OCI-LY7 (cell line): Measurements from ENCODE around the gene CDNF. TPM values are rescaled to one million over a fixed set of nuclear protein-coding genes. Genes with fewer than 3 reads are reported as not detected.

Experiments used
- BruUV-seq: library from RNA; stranded (reverse); fragments of 400-500 nt; replicated peaks from 2 replicates; lab custom pipeline; 2021; lab: Mats Ljungman, UMichigan
- CTCF ChIA-PET: fragments of 300-600 bp; sonication (Branson Sonifier 250); formaldehyde crosslinking; loops from one replicate; lab custom pipeline; 2022; ENCODE audit warnings: antibody characterized with exemption; ENCODE audit not compliant: unreplicated experiment; lab: Charles Lee
- POLR2A ChIA-PET: fragments of 300-600 bp; sonication (Branson Sonifier 250); formaldehyde crosslinking; loops from one replicate; lab custom pipeline; 2022; ENCODE audit warnings: antibody characterized with exemption; lab: Charles Lee
- DNase-seq: peaks from one replicate; pipeline ENCODE4 v3.0.0-alpha.2; 2015; ENCODE audit warnings: low spot score
- H2AFZ ChIP-seq: fragments of 200-600 bp; sonication (generic), shearing (Covaris generic); 2 replicates; pipeline ENCODE4 v1.6.1; 2014; ENCODE audit warnings: mild to moderate bottlenecking, antibody characterized with exemption, low read length, moderate library complexity
- H3K27ac ChIP-seq: fragments of 200-600 bp; sonication (generic); 2 replicates; pipeline ENCODE4 v1.5.1; 2014; ENCODE audit warnings: mixed run types, low read depth, mild to moderate bottlenecking, moderate library complexity, low read length, inconsistent platforms; ENCODE audit not compliant: poor library complexity, severe bottlenecking
- H3K36me3 ChIP-seq: fragments of 200-600 bp; sonication (generic); 2 replicates; pipeline ENCODE4 v1.6.1; 2014; ENCODE audit warnings: mild to moderate bottlenecking, antibody characterized with exemption, low read length, moderate library complexity, mixed read lengths; ENCODE audit not compliant: insufficient read depth
- H3K4me1 ChIP-seq: fragments of 200-600 bp; sonication (generic); 2 replicates; pipeline ENCODE4 v1.5.1; 2014; ENCODE audit warnings: mild to moderate bottlenecking, low read length; ENCODE audit not compliant: insufficient read depth, poor library complexity, severe bottlenecking
- H3K4me2 ChIP-seq: fragments of 200-600 bp; sonication (generic); 2 replicates; pipeline ENCODE4 v1.6.1; 2014; ENCODE audit warnings: mild to moderate bottlenecking, low read length
- H3K4me3 ChIP-seq: fragments of 200-600 bp; sonication (generic); 2 replicates; pipeline ENCODE4 v1.5.1; 2014; ENCODE audit warnings: mild to moderate bottlenecking, low read depth, low read length; ENCODE audit not compliant: poor library complexity, severe bottlenecking
- H3K79me2 ChIP-seq: fragments of 200-600 bp; sonication (generic); 2 replicates; pipeline ENCODE4 v1.6.1; 2016; ENCODE audit warnings: low read depth, mild to moderate bottlenecking, low read length, moderate library complexity, mixed read lengths; ENCODE audit not compliant: insufficient read depth
- H3K9me2 ChIP-seq: fragments of 200-600 bp; sonication (generic); 2 replicates; pipeline ENCODE4 v1.6.1; 2016; ENCODE audit warnings: mild to moderate bottlenecking, low read length, mixed read lengths; ENCODE audit not compliant: insufficient read depth
- H3K9me3 ChIP-seq: fragments of 200-600 bp; sonication (generic); 2 replicates; pipeline ENCODE4 v1.6.1; 2014; ENCODE audit warnings: mild to moderate bottlenecking, mixed run types, low read length, mixed read lengths
- H4K20me1 ChIP-seq: fragments of 200-600 bp; sonication (generic); 2 replicates; pipeline ENCODE4 v1.6.1; 2014; ENCODE audit warnings: mild to moderate bottlenecking, antibody characterized with exemption, low read length, moderate library complexity, mixed read lengths; ENCODE audit not compliant: insufficient read depth
- CTCF ChIP-seq: fragments of 200-600 bp; sonication (generic); conservative IDR thresholded peaks from 2 replicates; pipeline ENCODE4 v1.5.1; 2014; ENCODE audit warnings: mild to moderate bottlenecking, antibody characterized with exemption, low read length, moderate library complexity, mixed read lengths
- EZH2phosphoT487 ChIP-seq: fragments of 200-600 bp; sonication (generic); IDR thresholded peaks from 2 replicates; pipeline ENCODE4 v1.6.1; 2018; ENCODE audit warnings: low read depth, borderline replicate concordance, mild to moderate bottlenecking, mixed run types, antibody characterized with exemption, low read length, moderate library complexity, mixed read lengths
- intact Hi-C: fragments of 100-400 bp; cut with micrococcal nuclease; formaldehyde crosslinking; loops from one replicate; pipeline ENCODE4 v1.10.0; 2022; ENCODE audit not compliant: unreplicated experiment
- total RNA-seq, 2 experiments: library from RNA; depleted of rRNA in 1 of 2; stranded (reverse); fragments of >200 nt in 1 of 2; shearing (Covaris generic) in 1 of 2; gene quantifications; 2 replicates each; pipeline ENCODE4 v1.2.3, GENCODE V29; 2014 to 2022

CDNF gene
- total RNA-seq, 2 experiments from 2014 or later = 3.2 to 3.7 TPM

GRCh38 chr10:14774214-14774580 lies 63.6 kb downstream of the CDNF start:
- no TSS peak for BruUV-seq
- no peaks in the 10 kb centered on the region for H3K79me2 ChIP-seq

DNA sequence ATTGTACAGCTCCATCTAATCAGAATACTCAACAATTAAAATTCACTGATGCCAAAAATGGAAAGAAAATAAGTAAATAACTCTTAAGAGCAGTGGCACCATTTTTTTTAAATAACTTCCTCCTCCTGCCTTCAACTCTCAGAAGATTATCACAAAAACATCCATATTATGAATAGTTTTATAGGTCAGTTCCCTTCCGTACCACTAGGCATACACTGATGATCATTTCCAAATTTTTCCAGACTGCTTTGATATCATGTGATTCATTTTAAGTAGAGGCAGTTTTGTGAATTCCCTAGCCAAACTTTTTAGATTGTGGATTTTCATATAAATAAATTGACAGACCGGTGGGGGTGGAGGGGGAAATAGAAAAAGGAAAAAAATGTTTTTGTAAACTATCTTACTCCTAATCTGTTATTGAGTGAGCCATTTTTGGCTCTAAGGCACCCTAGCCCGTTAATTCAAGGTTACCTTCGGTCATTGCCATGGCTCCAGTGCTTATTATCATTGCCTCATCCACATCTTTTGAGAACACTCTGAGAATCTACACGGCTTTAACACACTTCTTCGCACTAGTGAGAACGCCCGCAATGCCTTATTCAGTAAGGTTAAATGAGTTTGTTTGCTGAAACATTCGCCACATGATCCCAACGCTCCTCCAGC lies 64.2 kb downstream of the CDNF start:
- Histone ChIP-seq H4K20me1 (no peaks in the 10 kb centered on the region), H3K9me3 (no peaks in the 10 kb centered on the region), H3K4me1 (no peaks in the 10 kb centered on the region), H2AFZ (no peak overlapping the region), H3K4me3 (no peak overlapping the region), H3K27ac (no peak overlapping the region), H3K79me2 (no peaks in the 10 kb centered on the region), H3K36me3 (no peaks in the 10 kb centered on the region), H3K4me2 (no peak overlapping the region), H3K9me2 (no peaks in the 10 kb centered on the region)
- no peak; the same call in 1 of the 2 replicates for TF ChIP-seq CTCF
- TF ChIP-seq EZH2phosphoT487 = no peak
- ChIA-PET POLR2A (interaction anchor here (0.6 to 1.1 kb wide), 2 partner anchors 12 to 98 kb away, joined by 3 to 5 read pairs; no protein-coding TSS in a partner anchor), CTCF (no interaction called here)
- intact Hi-C loops = no loop called here
- no TSS peak for BruUV-seq
- no peak for DNase-seq

More at GRCh38 chr10:14774214-14774580, 63.6 kb downstream of the CDNF start:
- no peaks in the 10 kb centered on the region for H3K36me3 ChIP-seq
- TF ChIP-seq CTCF = no peak
- no peak for TF ChIP-seq EZH2phosphoT487
- ChIA-PET CTCF (no interaction called here), POLR2A (interaction anchor here (0.6 kb wide), 1 partner anchor 98 kb away, joined by 3 read pairs; no protein-coding TSS in a partner anchor)
- DNase-seq = no peak
- H3K27ac ChIP-seq = no peak overlapping the region
- no peaks in the 10 kb centered on the region for H4K20me1 ChIP-seq
- no peaks in the 10 kb centered on the region for H3K9me2 ChIP-seq
- H3K4me2 ChIP-seq = no peak overlapping the region
- no peak overlapping the region for H3K4me3 ChIP-seq
- intact Hi-C loops = no loop called here
- no peak overlapping the region for H2AFZ ChIP-seq
- H3K4me1 ChIP-seq = no peaks in the 10 kb centered on the region
- H3K9me3 ChIP-seq = no peaks in the 10 kb centered on the region

GRCh38 chr10:14772399-14772798 lies 65.4 kb downstream of the CDNF start:
- Histone ChIP-seq H3K27ac (no peak overlapping the region), H3K36me3 (no peaks in the 10 kb centered on the region), H3K4me2 (no peak overlapping the region), H3K9me3 (no peaks in the 10 kb centered on the region), H3K9me2 (no peaks in the 10 kb centered on the region), H2AFZ (0 out of 2 replicates have a peak overlapping the region, but pooled peaks have one; percentile 14), H3K79me2 (no peaks in the 10 kb centered on the region), H4K20me1 (no peaks in the 10 kb centered on the region), H3K4me1 (peaks cover 3% of the 10 kb centered on the region), H3K4me3 (no peak overlapping the region)
- ChIA-PET POLR2A (interaction anchor here (0.6 kb wide), 1 partner anchor 150 kb away, joined by 3 read pairs; no protein-coding TSS in a partner anchor), CTCF (no interaction called here)
- no TSS peak for BruUV-seq
- no peak for TF ChIP-seq CTCF
- no peak for TF ChIP-seq EZH2phosphoT487
- DNase-seq = no peak
- intact Hi-C loops = no loop called here
